Smooth muscle cell of the brain vasculature (primary cell): ENCODE data around the gene HSPA12B.

Experiments
- DNase-seq: peaks from one replicate; pipeline ENCODE4 v3.0.0-alpha.2; 2012; ENCODE audit warnings: low read depth, low spot score

Gene HSPA12B, protein sequence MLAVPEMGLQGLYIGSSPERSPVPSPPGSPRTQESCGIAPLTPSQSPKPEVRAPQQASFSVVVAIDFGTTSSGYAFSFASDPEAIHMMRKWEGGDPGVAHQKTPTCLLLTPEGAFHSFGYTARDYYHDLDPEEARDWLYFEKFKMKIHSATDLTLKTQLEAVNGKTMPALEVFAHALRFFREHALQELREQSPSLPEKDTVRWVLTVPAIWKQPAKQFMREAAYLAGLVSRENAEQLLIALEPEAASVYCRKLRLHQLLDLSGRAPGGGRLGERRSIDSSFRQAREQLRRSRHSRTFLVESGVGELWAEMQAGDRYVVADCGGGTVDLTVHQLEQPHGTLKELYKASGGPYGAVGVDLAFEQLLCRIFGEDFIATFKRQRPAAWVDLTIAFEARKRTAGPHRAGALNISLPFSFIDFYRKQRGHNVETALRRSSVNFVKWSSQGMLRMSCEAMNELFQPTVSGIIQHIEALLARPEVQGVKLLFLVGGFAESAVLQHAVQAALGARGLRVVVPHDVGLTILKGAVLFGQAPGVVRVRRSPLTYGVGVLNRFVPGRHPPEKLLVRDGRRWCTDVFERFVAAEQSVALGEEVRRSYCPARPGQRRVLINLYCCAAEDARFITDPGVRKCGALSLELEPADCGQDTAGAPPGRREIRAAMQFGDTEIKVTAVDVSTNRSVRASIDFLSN

DNA sequence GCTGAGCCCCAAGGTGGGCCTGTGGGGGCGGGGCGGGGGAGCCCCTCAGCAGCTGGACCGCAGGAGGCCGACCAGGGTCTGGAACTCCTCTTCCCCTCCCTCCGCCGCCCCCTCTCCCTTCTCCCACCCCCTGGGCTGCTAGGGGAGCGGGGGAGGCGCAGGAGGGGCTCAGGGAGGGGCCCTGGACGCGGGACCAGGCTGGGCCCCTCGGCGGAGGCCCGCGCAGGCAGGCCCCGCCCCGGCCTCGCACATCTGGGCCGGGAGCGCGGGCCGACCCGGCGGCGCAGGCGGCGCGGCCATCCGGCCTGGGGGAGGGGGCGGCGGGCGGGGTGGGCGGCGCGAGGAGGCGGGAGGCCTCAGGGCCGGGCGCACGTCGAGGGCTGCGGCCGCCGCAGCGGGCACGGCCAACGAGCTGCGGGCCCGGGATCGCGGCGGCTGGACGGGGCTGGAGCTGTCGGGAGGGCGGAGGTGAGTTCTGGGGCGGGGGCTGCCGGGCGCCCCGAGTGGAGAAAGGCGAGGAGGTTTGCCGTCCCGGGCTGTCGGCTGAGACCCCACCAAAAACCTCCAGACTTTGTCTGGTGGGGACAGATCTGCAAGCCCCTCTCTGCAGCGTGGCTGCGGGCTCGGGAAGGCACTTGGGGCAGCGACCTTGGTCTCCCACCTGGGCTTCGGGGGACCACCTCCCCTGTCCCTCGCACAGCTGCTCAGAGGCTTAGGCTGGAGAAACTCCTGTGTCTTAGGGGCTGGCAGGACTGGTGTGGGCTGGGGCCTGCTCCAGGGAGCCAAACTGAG lies at the start of gene HSPA12B:
HSPA12B (plus strand) TSS at position 359 of the 792 bp plus-strand sequence. CDS start 5,990 bp downstream, outside the sequence.
- no peak for DNase-seq

DNA sequence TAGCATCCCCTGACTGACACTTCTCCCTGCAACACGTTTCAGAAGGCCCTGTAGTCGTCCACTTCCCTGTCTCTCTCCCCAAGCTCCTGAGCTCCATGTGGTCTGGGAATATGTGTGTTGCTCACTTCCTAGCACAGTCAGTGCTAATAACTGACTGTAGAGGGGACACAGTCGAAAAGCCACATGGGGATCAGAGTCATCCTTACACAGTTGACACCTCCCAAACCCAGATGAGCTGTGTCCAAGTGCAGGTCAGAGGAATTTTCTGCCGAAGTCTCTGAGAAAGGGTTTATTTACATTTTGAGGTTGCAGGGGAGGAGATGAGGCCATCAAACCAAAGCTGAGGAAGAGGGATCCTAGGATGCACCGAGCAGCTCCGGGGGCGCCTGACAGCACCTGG lies 47.1 kb upstream of the HSPA12B start:
- no peak for DNase-seq

DNA sequence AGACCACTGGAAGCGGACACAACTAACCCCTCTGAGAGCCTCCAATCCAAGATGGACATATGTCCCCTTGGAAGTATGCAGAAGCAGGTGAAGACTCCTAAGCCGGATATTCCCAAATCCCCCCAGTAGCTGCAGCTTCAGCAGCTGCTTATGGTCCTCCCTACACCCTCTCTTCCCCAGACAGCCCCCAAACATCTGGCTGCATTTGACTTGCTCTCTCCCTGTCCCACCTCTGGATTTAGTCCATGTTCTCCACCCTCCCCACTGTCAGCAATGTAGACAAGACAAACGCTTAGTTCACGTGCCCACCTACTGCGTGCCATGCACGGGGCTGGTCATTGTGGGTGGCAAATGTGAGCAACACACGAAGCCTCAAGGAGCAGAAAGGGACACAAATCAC lies 46.1 kb upstream of the HSPA12B start:
- no peak for DNase-seq

DNA sequence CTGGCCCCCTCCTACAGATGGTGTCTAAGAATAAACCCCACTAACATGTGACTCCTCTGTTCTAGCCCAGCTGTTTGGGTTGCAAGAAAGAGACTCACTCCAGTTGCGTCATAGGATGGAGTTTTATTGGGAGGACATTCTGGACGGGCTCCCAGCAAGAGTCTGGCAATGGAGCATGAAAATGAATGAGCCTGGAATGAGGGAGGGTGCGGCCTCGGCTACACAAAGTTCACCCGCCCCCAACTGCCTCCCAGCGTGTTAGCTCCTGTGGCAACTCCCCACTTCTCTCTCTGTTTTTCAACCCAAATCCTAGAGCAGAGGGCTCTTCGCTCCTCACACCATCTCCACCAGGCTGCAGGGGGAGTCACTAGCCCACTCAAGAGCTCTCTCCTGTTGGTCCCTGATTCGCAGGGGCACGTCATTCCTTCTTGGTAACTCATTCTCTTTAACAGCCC lies 45.6 kb upstream of the HSPA12B start:
- DNase-seq: no peak

DNA sequence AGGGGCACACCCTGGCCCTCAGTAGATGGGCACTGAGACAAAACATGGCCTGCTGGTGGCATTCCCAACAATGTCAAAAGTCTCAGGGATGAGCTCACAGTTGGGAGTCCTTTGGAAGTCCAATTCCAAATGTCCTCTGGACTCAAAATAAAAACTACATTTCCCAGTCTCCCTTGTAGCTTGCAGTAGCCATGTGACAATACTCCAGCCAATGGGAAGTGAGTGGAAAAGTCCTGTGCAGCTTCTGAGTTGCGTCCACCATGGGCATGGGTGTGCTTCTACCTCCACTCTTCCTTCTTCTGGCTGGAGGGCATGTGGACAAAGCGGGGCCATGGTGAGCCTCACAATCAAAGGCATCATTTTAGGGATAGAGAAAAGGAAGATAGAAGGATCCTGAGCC lies 44.8 kb upstream of the HSPA12B start:
- no peak for DNase-seq

DNA sequence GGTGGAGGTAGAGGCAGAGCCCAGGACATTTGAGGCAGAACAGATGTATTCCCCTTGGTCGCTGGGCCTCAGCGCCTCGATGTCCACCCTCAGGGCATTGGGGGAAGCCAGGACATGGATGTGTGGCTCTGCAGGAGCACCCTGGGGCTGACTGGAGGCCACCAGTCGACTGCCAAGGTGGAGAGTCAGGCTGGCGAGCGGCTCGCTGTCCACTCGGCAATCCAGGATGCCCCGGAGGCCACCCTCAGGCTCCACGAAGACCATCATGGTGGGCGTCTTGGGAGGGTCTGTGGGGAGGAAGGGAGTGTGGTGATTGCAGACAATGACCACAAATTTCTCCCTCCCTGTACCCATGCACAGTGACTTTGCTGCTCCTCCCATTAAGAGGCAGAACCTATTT lies 42.5 kb upstream of the HSPA12B start:
- DNase-seq: no peak

DNA sequence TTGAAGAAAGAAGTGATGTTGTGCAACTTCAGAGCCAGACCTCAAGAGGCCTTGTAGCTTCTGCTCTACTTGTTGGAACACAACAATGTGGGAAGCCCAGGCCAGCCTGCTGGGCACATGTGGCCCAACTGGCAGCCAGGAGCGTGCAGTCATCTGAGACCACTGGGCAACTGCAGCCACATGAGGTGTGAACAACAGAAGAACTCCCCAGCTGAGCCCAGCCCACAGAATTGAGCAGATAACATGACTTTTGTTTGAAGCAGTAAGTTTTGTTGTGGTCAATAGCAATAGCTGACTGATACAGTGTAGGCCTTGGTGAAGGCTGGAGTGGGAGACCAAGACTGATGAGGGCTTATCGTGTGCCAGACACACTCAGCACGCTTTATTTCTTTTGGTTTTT lies 42.1 kb upstream of the HSPA12B start:
- DNase-seq: no peak

DNA sequence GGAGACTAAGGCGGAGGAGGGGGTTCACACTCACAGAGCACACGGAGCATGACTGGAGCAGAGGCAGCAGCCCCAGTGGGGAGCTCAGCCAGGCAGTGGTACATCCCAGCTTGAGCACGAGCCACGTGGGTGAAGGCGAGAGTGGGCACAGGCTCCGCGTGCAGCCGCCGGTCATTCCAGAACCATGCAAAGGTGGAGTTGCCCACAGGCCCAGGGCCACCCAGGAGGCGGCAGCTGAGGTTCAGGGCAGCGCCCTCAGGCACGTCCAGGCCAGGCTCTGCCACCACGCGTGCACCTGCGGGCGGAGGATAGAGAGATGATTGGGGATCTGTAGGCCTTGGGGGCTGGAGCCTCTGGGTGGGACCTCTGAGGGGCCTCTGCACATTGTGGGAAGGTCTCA lies 41.2 kb upstream of the HSPA12B start:
- no peak for DNase-seq

DNA sequence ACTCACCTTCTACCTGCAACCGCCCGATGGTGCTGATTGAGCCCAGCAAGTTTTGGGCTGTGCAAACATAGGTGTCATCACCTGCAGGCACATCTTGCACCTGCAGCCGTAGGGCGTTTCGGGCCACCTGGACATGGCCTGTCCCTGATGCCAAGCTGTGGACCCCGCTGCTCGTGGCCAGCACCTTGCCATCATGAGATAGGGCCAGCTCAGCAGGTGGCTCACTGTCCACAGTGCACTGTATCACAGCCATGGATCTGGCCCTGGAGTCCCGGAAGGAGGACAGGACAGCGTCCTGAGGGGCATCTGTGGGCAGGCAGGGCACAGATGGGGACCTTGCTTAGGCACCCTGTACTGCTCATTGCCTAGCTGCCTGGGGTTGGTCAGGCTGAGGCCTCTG lies 40.6 kb upstream of the HSPA12B start:
- no peak for DNase-seq

DNA sequence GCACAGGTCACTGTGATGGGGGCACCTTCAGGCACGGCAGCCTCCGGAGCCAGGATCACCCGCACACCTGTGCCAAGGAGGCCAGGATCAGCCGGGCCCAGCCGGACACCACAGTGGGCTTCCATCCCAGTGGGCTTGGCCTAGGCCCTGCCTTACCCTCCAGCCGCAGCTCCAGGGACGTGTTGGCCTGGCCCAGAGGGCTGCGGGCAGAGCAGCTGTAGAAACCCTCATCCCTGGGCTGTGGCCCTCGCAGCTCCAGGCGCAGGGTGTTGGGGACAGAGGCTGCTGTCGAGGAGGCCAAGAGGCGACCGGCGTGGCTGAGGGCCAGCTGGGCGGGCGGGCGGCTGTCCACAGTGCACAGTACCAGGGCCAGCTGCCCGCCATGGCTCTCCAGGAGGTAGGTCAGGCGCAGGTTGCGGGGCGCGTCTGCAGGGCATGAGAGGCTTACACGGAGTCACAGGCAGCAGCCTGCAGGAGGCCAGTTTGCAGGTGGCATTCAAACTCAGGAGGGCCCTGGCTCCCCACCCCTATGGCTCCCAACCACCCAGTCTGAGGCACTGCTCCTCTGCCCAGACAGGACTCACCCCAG lies 39.7 kb upstream of the HSPA12B start:
- no peak for DNase-seq

DNA sequence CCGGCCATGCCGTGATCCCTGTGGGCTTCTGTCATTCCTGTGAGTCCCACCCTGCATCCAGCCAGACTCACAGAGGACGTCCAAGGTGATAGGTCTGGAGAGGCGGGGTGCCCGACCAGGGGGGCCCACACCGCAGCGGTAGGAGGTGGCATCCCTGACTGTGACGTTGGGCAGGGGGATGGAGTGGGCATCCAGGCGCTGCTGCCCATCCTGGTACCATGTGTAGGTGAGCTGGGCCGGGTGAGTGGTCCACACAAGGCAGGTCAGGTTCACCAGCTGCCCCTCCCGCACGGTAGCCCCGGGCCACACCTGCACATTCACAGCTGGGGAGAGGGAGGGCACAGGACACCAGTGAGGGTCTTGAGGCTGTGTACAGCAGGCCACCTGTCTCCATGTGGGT lies 39.1 kb upstream of the HSPA12B start:
- no peak for DNase-seq

DNA sequence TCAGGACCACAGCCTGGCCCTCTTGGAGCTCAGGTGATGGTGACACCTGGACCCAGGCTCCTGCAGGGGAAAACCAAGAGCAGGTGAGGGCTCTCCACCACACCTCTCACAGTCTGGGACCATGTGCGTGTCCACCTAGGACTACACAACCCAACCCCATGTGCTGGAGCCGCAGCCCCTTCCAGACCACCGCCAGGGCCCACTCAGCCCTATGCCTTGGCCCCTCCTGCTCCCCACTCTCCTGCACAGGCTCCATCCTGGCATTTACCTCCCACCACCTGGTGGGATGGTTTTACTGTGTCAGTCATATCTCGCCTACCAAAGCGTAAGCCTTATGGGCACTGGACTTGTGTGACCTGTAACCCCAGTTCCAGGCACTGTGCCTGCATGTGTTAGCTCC lies 37.6 kb upstream of the HSPA12B start:
- no peak for DNase-seq

DNA sequence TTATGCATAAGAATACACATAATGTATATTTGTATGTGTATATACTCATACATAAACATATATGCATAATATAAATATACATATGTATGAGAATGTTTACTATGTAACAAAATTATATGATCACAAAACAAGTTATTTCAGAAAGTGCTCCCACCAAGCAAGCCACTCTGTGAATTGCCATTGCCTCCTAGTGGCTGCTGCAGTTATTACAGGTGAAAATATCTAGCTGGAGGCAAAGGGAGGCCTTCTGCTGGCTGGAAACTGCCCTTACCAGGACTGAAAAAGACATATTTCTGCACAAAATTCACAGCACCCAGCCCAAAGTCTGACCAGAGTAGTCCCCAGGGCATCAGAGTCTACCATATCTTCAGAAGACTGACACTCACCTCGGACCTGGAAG lies 36.3 kb upstream of the HSPA12B start:
- no peak for DNase-seq

DNA sequence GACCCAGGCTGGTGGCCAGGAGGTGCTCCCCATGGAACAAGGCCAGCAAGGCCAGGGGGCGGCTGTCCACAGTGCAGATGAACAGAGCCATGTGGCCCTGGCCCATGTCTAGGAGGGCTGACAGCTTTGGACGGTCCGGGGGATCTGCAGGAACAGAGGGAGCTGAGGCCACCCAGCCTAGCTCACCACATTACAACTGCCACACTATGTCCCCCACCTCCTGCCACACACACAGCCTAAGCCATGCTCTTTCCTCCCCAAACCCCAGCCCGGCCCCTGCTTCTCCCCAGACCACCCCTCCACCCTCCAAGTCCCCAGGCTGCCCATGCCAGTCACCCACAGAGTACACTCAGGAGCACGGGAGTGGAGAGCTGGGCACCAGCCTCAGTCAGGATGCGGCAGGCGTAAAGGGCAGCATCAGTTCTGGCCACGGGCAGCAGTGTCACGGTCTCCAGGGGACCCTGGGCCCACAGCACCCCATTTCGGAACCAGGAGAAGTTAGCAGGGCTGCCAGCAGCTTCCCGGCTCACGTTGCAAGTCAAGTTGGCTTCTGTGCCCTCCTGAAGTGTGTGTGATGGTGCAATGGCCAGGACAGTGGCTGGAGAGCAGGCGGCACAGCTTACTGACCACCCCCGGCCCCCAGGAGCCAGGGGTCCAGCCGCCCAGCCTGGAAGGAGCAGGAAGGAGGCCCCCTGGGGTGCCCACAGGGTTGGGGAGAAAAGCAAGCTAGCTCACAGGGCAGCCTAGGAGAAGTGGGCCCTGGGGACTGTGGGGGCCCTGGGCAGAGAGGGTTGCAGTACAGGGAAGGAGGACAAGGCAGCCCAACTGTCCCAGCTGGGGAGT lies 35.5 kb upstream of the HSPA12B start:
- DNase-seq: no peak

DNA sequence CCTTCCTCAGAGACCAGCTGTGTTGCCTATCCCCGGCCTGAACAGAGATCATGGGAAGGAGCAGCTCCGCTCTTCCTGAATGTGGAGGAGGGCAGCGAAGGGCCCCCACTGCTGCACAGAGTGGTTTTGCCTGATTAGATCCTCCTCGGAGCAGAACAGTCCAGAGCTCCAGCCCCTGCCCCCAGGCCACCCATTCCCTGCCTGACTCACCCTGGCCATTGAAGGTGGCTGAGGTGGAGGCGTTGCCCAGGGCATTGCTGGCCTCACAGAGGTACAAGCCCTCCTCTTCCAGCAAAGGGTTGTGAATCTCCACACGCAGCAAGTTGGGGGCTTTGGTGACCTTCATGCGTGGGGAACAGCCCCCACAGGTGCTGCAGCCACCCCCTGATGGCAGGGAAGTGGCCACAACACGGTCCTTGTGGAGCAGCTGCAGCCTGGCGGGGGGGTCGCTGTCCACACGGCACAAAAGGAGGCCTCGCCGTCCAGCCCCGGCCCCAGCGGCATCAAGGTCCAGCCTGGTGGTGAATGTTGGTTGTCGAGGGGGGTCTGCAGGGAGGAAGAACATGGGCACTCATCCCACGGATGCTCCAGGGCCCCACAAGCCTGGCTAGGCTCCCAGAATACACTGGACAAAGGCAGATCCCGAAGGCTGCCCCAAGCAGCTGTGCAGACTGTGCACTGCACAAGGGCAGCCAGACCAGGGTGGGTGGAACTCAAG lies 34.7 kb upstream of the HSPA12B start:
- DNase-seq: no peak

DNA sequence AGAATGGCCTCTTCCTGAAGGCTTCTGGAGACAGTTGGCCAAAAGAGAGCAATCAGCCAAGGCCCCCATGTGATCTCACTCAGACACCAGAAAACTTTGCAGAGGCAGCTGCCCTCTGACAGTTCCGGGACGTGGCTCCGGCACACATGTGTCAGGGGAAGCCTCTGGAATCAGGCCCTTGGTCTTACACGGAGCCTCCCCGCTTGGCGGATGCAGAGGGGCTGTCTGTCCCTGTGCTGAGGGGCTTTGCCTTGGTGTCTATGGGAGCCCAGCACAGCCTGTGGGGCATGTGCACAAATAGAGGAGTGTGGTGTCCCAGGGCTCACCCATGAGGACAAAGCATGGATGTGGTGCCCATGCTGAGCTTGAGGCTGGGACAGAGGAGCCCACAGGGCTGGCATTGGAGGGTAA lies 33.9 kb upstream of the HSPA12B start:
- no peak for DNase-seq

DNA sequence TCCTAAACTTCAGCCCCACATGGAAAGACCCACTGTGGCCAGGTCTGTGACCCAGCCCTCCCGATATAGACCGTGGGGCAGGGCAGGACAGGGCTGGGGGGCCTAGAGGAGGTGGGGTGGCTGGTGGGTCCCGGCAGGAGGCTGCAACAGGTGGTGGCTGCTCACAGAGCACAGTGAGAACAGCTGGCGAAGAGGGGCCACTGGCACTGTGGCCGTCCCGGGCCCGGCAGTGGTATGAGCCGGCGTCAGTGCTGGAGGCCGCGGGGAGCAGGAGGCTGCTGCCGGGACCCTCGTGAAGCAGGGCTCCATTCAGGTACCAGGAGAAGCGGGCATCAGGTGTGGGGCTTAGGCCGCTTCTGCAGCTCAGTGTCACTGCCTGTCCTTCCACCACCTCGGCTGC lies 33.4 kb upstream of the HSPA12B start:
- no peak for DNase-seq

DNA sequence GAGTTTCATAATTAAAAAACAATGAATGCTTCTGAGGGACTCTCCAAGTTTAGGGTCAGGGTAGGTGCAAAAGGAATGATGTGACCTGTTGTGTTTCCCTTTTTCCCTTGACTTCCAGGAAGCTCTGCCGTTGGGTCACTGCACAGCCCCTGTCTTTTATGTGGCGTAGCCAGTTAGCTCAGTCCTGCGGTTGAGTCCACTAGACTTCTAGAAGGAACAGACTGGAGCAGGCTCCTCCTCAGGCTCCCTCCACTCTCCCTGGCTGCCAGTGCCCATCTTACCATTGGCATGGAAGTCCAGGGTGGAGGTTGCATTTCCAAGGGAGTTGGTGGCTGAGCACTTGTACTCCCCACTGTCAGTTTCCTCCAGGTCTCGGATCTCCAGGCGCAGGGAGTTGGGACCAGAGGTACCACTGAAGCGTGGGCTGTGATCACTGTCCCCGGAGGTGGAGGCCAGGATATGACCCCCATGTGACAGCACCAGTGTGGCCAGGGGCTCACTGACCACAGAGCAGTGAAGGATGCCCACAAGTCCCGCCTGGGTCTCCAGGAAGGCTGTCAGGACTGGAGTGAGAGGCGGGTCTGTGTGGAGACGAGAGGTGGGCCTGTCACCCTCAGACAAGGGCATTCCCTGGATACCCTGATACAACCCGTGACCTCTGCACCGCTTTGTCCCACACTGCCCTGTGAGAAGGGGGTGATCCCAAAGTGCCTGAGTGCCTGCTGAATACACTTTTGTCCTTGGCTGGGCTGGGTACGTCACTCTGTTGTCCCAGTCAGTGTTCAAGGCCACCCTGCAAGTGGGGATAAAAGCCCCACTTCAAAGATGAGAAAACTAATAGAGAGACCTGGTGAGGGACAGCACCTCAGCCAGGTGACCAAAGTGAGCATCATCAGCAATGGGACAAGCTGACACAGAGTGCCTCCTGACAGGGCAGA lies 31.2 kb upstream of the HSPA12B start:
- no peak for DNase-seq
